HepG2 (cell line): ENCODE data around the gene INSR. TPM values are rescaled to one million over a fixed set of nuclear protein-coding genes. Genes with fewer than 3 reads are reported as not detected.

Experiments used
- ATF7 ChIP-seq, 2 experiments: fragments of 450-650 bp in 1 of 2; sonication (generic) in 1 of 2; formaldehyde crosslinking in 1 of 2; IDR thresholded peaks; 2 replicates each; pipeline versions ENCODE4 v1.4.0 to v1.6.1; 2016 to 2020; ENCODE audit warnings: antibody characterized with exemption in 1 of 2, mild to moderate bottlenecking in 1 of 2, missing genetic modification reagents in 1 of 2
- CCAR2 ChIP-seq: fragments of 200-400 bp; formaldehyde crosslinking; optimal IDR thresholded peaks from 2 replicates; pipeline ENCODE3; 2018; ENCODE audit warnings: low read depth, mild to moderate bottlenecking, low read length, moderate library complexity
- GABPA ChIP-seq, 2 experiments: IDR thresholded peaks; 2 replicates each; pipeline ENCODE4 v1.6.1; 2011 to 2016; ENCODE audit warnings: low read depth in 2 of 2, low read length in 1 of 2, missing biosample characterization in 1 of 2, missing genetic modification characterization in 1 of 2
- GABPB1 ChIP-seq: IDR thresholded peaks from 2 replicates; pipeline ENCODE4 v1.6.1; 2016; ENCODE audit warnings: mild to moderate bottlenecking, missing genetic modification reagents, moderate library complexity, missing compliant biosample characterization
- ISL2 ChIP-seq: sonication (generic); formaldehyde crosslinking; IDR thresholded peaks from 2 replicates; pipeline ENCODE4 v1.5.0; 2020; ENCODE audit warnings: missing genetic modification reagents
- KDM4B ChIP-seq: sonication (generic); formaldehyde crosslinking; IDR thresholded peaks from 2 replicates; pipeline ENCODE4 v1.4.0; 2020; ENCODE audit warnings: missing genetic modification reagents
- KLF13 ChIP-seq: sonication (generic); formaldehyde crosslinking; IDR thresholded peaks from 2 replicates; pipeline ENCODE4 v1.4.0; 2020; ENCODE audit warnings: mild to moderate bottlenecking, missing genetic modification reagents
- MAF1 ChIP-seq: sonication (generic); formaldehyde crosslinking; IDR thresholded peaks from 2 replicates; pipeline ENCODE4 v1.5.0; 2020; ENCODE audit warnings: missing genetic modification reagents, borderline replicate concordance
- MAFF ChIP-seq: IDR thresholded peaks from 2 replicates; pipeline ENCODE4 v1.6.1; 2011; ENCODE audit warnings: low read depth, low read length, improper control_type of control experiment
- MBNL3 ChIP-seq: fragments of 250-450 bp; sonication (Bioruptor Pico); conservative IDR thresholded peaks from 2 replicates; pipeline ENCODE4 v1.8.0; 2022; ENCODE audit warnings: mild to moderate bottlenecking, inconsistent platforms
- NCOA2 ChIP-seq: sonication (generic); formaldehyde crosslinking; IDR thresholded peaks from 2 replicates; pipeline ENCODE4 v1.8.0; 2022; ENCODE audit warnings: inconsistent platforms
- NR1H2 ChIP-seq: sonication (generic); formaldehyde crosslinking; IDR thresholded peaks from 2 replicates; pipeline ENCODE4 v1.8.1; 2022; ENCODE audit warnings: low read depth, missing genetic modification reagents, borderline replicate concordance
- RAD21 ChIP-seq: fragments of 450-650 bp; formaldehyde crosslinking; IDR thresholded peaks from 2 replicates; pipeline ENCODE4 v1.5.0; 2020; ENCODE audit warnings: mild to moderate bottlenecking
- SATB2 ChIP-seq: sonication (generic); formaldehyde crosslinking; IDR thresholded peaks from 2 replicates; pipeline ENCODE4 v1.5.0; 2020; ENCODE audit warnings: missing genetic modification reagents
- SIN3A ChIP-seq: IDR thresholded peaks from 2 replicates; pipeline ENCODE4 v1.6.1; 2011; ENCODE audit warnings: low read depth, mild to moderate bottlenecking, control low read depth, low read length, borderline replicate concordance
- TOPORS ChIP-seq: sonication (generic); formaldehyde crosslinking; IDR thresholded peaks from 2 replicates; pipeline ENCODE4 v1.8.0; 2023; ENCODE audit warnings: mild to moderate bottlenecking, missing genetic modification reagents
- ZBTB34 ChIP-seq: sonication (generic); formaldehyde crosslinking; IDR thresholded peaks from 2 replicates; pipeline ENCODE4 v1.8.0; 2022; ENCODE audit warnings: mild to moderate bottlenecking, missing genetic modification reagents
- ZFP36 ChIP-seq: fragments of 150-350 bp; IDR thresholded peaks from 2 replicates; pipeline ENCODE4 v1.6.1; 2018; ENCODE audit warnings: borderline replicate concordance, low read length, low read depth; ENCODE audit not compliant: partially characterized antibody
- ZFP36L1 ChIP-seq: sonication (generic); formaldehyde crosslinking; IDR thresholded peaks from 2 replicates; pipeline ENCODE4 v1.8.0; 2022; ENCODE audit warnings: mild to moderate bottlenecking, missing genetic modification reagents, moderate library complexity
- ZNF225 ChIP-seq: sonication (generic); formaldehyde crosslinking; IDR thresholded peaks from 2 replicates; pipeline ENCODE4 v1.4.0; 2020; ENCODE audit warnings: mild to moderate bottlenecking, missing genetic modification reagents
- ZNF264 ChIP-seq: sonication (generic); formaldehyde crosslinking; IDR thresholded peaks from 2 replicates; pipeline ENCODE4 v1.4.0; 2020; ENCODE audit warnings: missing genetic modification reagents
- ZNF333 ChIP-seq: sonication (generic); formaldehyde crosslinking; IDR thresholded peaks from 2 replicates; pipeline ENCODE4 v1.4.0; 2020; ENCODE audit warnings: mild to moderate bottlenecking, missing genetic modification reagents, borderline replicate concordance
- ZNF441 ChIP-seq: sonication (generic); formaldehyde crosslinking; IDR thresholded peaks from 2 replicates; pipeline ENCODE4 v1.7.0; 2021; ENCODE audit warnings: missing genetic modification reagents, borderline replicate concordance
- ZNF674 ChIP-seq: sonication (generic); formaldehyde crosslinking; IDR thresholded peaks from 2 replicates; pipeline ENCODE4 v1.5.0; 2020; ENCODE audit warnings: low read depth, mild to moderate bottlenecking, missing genetic modification reagents
- ZNF775 ChIP-seq: sonication (generic); formaldehyde crosslinking; IDR thresholded peaks from 2 replicates; pipeline ENCODE4 v1.4.0; 2020; ENCODE audit warnings: missing genetic modification reagents, mild to moderate bottlenecking, moderate library complexity, borderline replicate concordance
- ZSCAN30 ChIP-seq: sonication (generic); formaldehyde crosslinking; IDR thresholded peaks from 2 replicates; pipeline ENCODE4 v1.5.0; 2020; ENCODE audit warnings: mild to moderate bottlenecking, missing genetic modification reagents
- polyA plus RNA-seq, 8 experiments: library from polyadenylated mRNA; depleted of rRNA in 3 of 8; stranded (reverse) in 7 of 8; unstranded in 1 of 8; fragments of >200 nt; fragmentation: Illumina TruSeq in 4 of 8; extraction: Trizol in 4 of 8; gene quantifications; 2 replicates each; pipeline versions ENCODE4 v1.2.1 to v1.2.3, GENCODE V29; 2011 to 2016; ENCODE audit warnings: low read depth in 4 of 8, missing spikeins in 1 of 8, mixed read lengths in 1 of 8; ENCODE audit not compliant: insufficient read depth in 1 of 8
- total RNA-seq, 5 experiments: library from RNA; depleted of rRNA; stranded (reverse); fragments of >200 nt; fragmentation: Illumina TruSeq; extraction: Trizol; gene quantifications; 2 replicates each; pipeline ENCODE4 v1.2.3, GENCODE V29; 2016; ENCODE audit warnings: low read depth in 1 of 5
- TF ChIP-seq, protein P1 (sequence below): sonication (generic); formaldehyde crosslinking; IDR thresholded peaks from 2 replicates; pipeline ENCODE4 v1.4.0; 2020; ENCODE audit warnings: mild to moderate bottlenecking, missing genetic modification reagents

Gene INSR
- total and polyA plus RNA-seq, 2 of the 13 experiments (the other 11 are each of a cell fraction or from before 2014, with no cell fraction given) = 24.2 to 29.8 TPM

DNA sequence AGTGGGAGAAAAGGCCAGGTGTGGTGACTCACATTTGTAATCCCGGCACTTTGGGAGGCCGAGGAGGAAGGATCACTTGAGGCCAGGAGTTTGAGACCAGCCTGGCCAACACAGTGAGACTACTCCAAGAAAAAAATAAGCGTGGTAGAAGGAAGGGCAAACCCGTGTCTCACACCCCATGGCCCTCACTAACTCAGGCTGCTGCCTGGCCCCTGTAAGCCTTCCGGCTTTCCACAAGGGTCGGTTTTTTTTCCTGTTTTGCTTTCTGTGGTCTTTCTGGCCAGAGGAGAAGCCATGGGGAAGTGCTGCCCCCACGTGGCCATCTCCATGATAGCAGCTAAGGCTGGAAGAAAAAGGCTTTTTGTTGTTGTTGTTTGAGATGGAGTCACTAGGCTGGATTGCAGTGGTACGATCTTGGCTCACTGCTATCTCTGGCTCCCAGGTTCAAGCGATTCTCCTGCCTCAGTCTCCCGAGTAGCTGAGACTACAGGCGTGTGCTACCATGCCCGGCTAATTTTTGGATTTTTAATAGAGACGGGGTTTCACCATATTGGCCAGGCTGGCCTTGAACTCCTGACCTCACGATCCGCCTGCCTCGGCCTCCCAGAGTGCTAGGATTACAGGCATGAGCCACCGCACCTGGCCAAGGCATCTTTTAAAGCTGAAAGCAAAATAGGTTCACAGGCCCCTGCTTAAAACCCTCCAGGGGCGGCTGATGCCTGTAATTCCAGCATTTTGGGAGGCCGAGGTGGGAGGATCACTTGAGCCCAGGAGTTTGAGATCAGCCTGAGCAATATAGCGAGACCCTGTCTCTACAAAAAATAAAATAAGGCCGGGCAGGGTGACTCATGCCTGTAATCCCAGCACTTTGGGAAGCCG is 47.0 kb upstream of the INSR start (continued):
- TF ChIP-seq CCAR2 (no peak), ZSCAN30 (CRISPR knock-in tag) (no peak), ZFP36 (no peak), ZNF441 (CRISPR knock-in tag) (no peak), ZNF775 (no peak), NCOA2 (CRISPR knock-in tag) (no peak), ZNF674 (no peak), MAFF (no peak), KLF13 (CRISPR knock-in tag) (no peak), NR1H2 (CRISPR knock-in tag) (no peak), ZBTB34 (CRISPR knock-in tag) (no peak), GABPA (IDR thresholded peaks at IDR 0.05; ENCODE audit: low read depth, low read length) (no peak), GABPA (CRISPR knock-in tag; IDR thresholded peaks at IDR 0.05; ENCODE audit: low read depth) (0 out of 2 replicates have a peak, but pooled peaks have one; percentile 11), TOPORS (CRISPR knock-in tag) (no peak), ZNF333 (CRISPR knock-in tag) (no peak), MAF1 (CRISPR knock-in tag) (no peak), SATB2 (0 out of 2 replicates have a peak, but pooled peaks have one; percentile 40), ISL2 (no peak), MBNL3 (CRISPR knock-in tag) (no peak), SIN3A (no peak), RAD21 (CRISPR knock-in tag) (peak; percentile 91), KDM4B (no peak), GABPB1 (CRISPR knock-in tag) (no peak), ZNF264 (no peak), ZNF225 (CRISPR knock-in tag) (no peak), ATF7 (IDR thresholded peaks at IDR 0.05) (no peak), ATF7 (CRISPR knock-in tag; IDR thresholded peaks at IDR 0.05) (no peak), ZFP36L1 (no peak)
- TF ChIP-seq, protein P1, sequence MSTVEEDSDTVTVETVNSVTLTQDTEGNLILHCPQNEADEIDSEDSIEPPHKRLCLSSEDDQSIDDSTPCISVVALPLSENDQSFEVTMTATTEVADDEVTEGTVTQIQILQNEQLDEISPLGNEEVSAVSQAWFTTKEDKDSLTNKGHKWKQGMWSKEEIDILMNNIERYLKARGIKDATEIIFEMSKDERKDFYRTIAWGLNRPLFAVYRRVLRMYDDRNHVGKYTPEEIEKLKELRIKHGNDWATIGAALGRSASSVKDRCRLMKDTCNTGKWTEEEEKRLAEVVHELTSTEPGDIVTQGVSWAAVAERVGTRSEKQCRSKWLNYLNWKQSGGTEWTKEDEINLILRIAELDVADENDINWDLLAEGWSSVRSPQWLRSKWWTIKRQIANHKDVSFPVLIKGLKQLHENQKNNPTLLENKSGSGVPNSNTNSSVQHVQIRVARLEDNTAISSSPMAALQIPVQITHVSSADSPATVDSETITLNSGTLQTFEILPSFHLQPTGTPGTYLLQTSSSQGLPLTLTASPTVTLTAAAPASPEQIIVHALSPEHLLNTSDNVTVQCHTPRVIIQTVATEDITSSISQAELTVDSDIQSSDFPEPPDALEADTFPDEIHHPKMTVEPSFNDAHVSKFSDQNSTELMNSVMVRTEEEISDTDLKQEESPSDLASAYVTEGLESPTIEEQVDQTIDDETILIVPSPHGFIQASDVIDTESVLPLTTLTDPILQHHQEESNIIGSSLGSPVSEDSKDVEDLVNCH (CRISPR knock-in tag) = no peak
